Measurements from ENCODE around the gene TMEM150B. TPM values are rescaled to one million over a fixed set of nuclear protein-coding genes. Genes with fewer than 3 reads are reported as not detected.

Gene TMEM150B
- polyA plus RNA-seq, 1 donor from 2014 or later: not detected

- TF ChIP-seq REST (IDR thresholded peaks at IDR 0.05; ENCODE audit: borderline replicate concordance): no peak
- no peak for TF ChIP-seq MXI1 (conservative IDR thresholded peaks at IDR 0.05; ENCODE audit: poor library complexity, severe bottlenecking)
Observed at GRCh38 chr19:55354698-55355212, 29.6 kb upstream of the TMEM150B start, which contains the start of gene COX6B2 (continued).

- peak overlapping the region; percentile 71 for H3K4me3 ChIP-seq (ENCODE audit: low read length)
- peak overlapping the region; percentile 41 for H3K9ac ChIP-seq (ENCODE audit: low read length)
- no peaks in the 10 kb centered on the region for H3K36me3 ChIP-seq (ENCODE audit: insufficient read depth, low read length)
- H4K20me1 ChIP-seq (ENCODE audit: insufficient read depth): no peaks in the 10 kb centered on the region
- H3K79me2 ChIP-seq (replicated peaks; ENCODE audit: insufficient read depth, low read length): no peaks in the 10 kb centered on the region
- H3K27ac ChIP-seq (ENCODE audit: low read length): no peak overlapping the region
- no peaks in the 10 kb centered on the region for H3F3A ChIP-seq (ENCODE audit: insufficient read depth, low read length, poor library complexity, severe bottlenecking)
- peak; percentile 29 for TF ChIP-seq RAD21 (conservative IDR thresholded peaks at IDR 0.05)
- TF ChIP-seq CTCF (IDR thresholded peaks at IDR 0.05; ENCODE audit: poor library complexity, severe bottlenecking): no peak
- TF ChIP-seq MXI1 (conservative IDR thresholded peaks at IDR 0.05; ENCODE audit: poor library complexity, severe bottlenecking): peak; percentile 64
- no peak for TF ChIP-seq EZH2 (IDR thresholded peaks at IDR 0.05; ENCODE audit: borderline replicate concordance, insufficient read depth, low read length, poor library complexity, severe bottlenecking)
- no peak for TF ChIP-seq REST (IDR thresholded peaks at IDR 0.05; ENCODE audit: borderline replicate concordance)
- TF ChIP-seq TAF1 (IDR thresholded peaks at IDR 0.05; ENCODE audit: low read depth): no peak
- no peak for TF ChIP-seq EP300 (conservative IDR thresholded peaks at IDR 0.05; ENCODE audit: poor library complexity, severe bottlenecking)
- TF ChIP-seq POLR2AphosphoS5 (IDR thresholded peaks at IDR 0.05): no peak
- no peak for TF ChIP-seq SMC3 (conservative IDR thresholded peaks at IDR 0.05; ENCODE audit: poor library complexity)
- no peaks in the 10 kb centered on the region for H3K9me2 ChIP-seq (ENCODE audit: insufficient read depth, low read length)
- H3K4me2 ChIP-seq (ENCODE audit: low read length): peak overlapping the region; percentile 81
- H3K9me3 ChIP-seq (ENCODE audit: low read length): no peaks in the 10 kb centered on the region
- no peak overlapping the region for H2AFZ ChIP-seq (ENCODE audit: low read depth, low read length)
- H3K27me3 ChIP-seq (ENCODE audit: insufficient read depth, low read depth, low read length): peaks cover 54% of the 10 kb centered on the region
Observed at GRCh38 chr19:55353803-55354697, 28.9 kb upstream of the TMEM150B start.

Measured in neural cell (in vitro differentiated cells).